ENCODE measurements around the gene MEGF10.

Gene MEGF10

DNA sequence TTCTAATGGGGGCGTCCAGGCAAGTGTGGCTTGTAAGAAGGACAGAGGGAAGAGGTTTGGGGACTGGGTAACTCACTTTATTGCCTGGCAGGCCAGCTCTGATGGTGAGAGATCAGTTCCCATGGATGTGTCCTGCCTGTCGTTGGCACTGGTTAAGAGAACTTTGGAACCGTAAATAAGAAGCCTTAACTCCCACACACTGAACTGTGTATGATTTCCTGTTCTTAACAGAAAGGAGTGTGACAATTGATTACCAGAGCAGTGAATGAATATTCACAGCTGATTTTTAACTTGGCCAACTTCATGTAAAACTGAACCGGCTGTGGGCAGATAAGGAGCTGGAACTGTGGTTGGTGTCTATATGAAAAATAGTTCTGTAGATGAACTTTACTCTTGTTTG, 63.2 kb downstream of the MEGF10 start:
- no peak for TF ChIP-seq LEF1 (IDR thresholded peaks at IDR 0.05; ENCODE audit: borderline replicate concordance)
- TF ChIP-seq NFRKB (IDR thresholded peaks at IDR 0.05), result no peak
- TF ChIP-seq CTBP1 (IDR thresholded peaks at IDR 0.05; ENCODE audit: borderline replicate concordance), result no peak
- TF ChIP-seq HDGF (IDR thresholded peaks at IDR 0.05; ENCODE audit: borderline replicate concordance), result no peak
- no peak for TF ChIP-seq ELF4 (IDR thresholded peaks at IDR 0.05)
- no peak for TF ChIP-seq ZNF384 (IDR thresholded peaks at IDR 0.05)
- ChIA-PET POLR2A (no interaction called here), CTCF (no interaction called here)
- DNase-seq (ENCODE audit: extremely low spot score), result no peak

DNA sequence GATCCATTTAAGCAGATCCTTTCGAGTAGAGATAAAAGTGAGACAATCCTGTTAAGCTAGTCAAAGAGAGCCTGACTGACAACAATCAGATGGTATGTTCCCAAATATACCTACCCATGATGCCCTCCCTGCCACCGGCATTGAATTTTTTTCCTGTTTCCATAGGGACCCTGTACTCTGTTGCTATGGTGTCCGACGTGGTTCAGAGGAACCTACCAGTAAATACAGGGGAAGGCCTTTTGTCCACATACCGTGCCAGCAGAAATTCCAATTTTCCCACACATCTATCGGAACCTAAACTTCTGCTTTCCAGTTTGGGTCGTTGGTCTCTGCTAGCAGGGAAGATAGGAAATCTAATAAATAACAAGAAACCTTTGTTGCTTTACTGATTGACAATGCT, 64.7 kb downstream of the MEGF10 start:
- POLR2A ChIA-PET, result no interaction called here
- DNase-seq (ENCODE audit: extremely low spot score), result no peak

DNA sequence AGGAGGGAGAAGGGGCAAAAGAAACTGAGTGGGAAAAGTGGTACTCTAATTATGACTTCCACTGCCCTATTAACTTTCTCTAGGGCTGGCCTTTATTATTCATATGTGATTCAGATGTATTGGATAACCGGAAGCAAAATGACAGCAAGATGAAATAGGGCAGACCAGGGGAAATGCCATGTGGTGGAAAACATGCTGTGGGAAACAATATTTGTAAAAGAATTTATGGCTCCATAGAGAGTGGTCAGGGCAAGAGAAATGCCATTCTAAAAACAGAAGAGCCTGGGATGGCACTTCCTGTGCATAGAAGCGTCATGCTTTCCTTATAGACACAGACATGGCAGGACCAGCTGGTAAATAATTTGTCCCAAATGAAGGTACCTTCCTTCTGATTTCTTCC, 67.7 kb downstream of the MEGF10 start:
- POLR2A ChIA-PET, result no interaction called here
- TF ChIP-seq NFRKB (IDR thresholded peaks at IDR 0.05) (no peak), ELF4 (IDR thresholded peaks at IDR 0.05) (no peak), LEF1 (IDR thresholded peaks at IDR 0.05; ENCODE audit: borderline replicate concordance) (no peak), FOXK2 (IDR thresholded peaks at IDR 0.05) (no peak), CTBP1 (IDR thresholded peaks at IDR 0.05; ENCODE audit: borderline replicate concordance) (no peak), FOXA1 (IDR thresholded peaks at IDR 0.05) (no peak), ZNF384 (IDR thresholded peaks at IDR 0.05) (no peak), SP1 (IDR thresholded peaks at IDR 0.05) (no peak), ARNT (IDR thresholded peaks at IDR 0.05) (no peak), TARDBP (IDR thresholded peaks at IDR 0.05) (no peak)
- TF ChIP-seq, protein P1, sequence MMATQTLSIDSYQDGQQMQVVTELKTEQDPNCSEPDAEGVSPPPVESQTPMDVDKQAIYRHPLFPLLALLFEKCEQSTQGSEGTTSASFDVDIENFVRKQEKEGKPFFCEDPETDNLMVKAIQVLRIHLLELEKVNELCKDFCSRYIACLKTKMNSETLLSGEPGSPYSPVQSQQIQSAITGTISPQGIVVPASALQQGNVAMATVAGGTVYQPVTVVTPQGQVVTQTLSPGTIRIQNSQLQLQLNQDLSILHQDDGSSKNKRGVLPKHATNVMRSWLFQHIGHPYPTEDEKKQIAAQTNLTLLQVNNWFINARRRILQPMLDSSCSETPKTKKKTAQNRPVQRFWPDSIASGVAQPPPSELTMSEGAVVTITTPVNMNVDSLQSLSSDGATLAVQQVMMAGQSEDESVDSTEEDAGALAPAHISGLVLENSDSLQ (IDR thresholded peaks at IDR 0.05), result no peak
- DNase-seq (ENCODE audit: extremely low spot score), result no peak
- CTCF ChIA-PET, result no interaction called here

More for the DNA sequence above, 64.7 kb downstream of the MEGF10 start:
- CTCF ChIA-PET, result no interaction called here
- no peak for TF ChIP-seq NFRKB (IDR thresholded peaks at IDR 0.05)
- no peak for TF ChIP-seq LEF1 (IDR thresholded peaks at IDR 0.05; ENCODE audit: borderline replicate concordance)
- no peak for TF ChIP-seq SP1 (IDR thresholded peaks at IDR 0.05)
- no peak for TF ChIP-seq ARNT (IDR thresholded peaks at IDR 0.05)
- TF ChIP-seq BHLHE40 (IDR thresholded peaks at IDR 0.05; ENCODE audit: borderline replicate concordance), result no peak
- no peak for TF ChIP-seq L3MBTL2 (conservative IDR thresholded peaks at IDR 0.05)
- TF ChIP-seq, protein P1 (IDR thresholded peaks at IDR 0.05), result no peak
- TF ChIP-seq SUZ12 (IDR thresholded peaks at IDR 0.05), result no peak
- TF ChIP-seq ELF4 (IDR thresholded peaks at IDR 0.05), result no peak
- no peak for TF ChIP-seq FOXK2 (IDR thresholded peaks at IDR 0.05)

DNA sequence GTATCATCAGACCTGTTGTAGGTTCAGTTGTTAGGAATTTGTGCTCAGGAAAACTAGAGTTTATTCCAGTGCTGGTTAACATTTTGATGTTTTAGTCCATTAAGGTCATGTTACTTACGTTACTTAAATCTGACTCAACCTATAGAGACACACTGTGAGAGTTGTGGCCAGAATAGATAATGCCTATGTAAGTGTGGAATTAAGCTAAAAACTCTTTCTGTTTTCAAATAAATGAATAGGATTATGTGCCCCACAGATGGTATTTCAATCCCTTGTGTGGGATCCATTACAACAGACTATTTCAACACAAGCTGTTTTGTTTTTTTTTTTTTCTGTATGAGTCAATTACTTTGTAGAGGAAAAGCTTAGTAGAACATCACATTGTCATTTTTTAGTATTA, 68.1 kb downstream of the MEGF10 start:
- no peak for TF ChIP-seq FOXK2 (IDR thresholded peaks at IDR 0.05)
- no peak for TF ChIP-seq NFRKB (IDR thresholded peaks at IDR 0.05)
- TF ChIP-seq FOXA1 (IDR thresholded peaks at IDR 0.05), result no peak
- TF ChIP-seq ARNT (IDR thresholded peaks at IDR 0.05), result no peak
- no peak for DNase-seq (ENCODE audit: extremely low spot score)
- ChIA-PET CTCF (no interaction called here), POLR2A (no interaction called here)

DNA sequence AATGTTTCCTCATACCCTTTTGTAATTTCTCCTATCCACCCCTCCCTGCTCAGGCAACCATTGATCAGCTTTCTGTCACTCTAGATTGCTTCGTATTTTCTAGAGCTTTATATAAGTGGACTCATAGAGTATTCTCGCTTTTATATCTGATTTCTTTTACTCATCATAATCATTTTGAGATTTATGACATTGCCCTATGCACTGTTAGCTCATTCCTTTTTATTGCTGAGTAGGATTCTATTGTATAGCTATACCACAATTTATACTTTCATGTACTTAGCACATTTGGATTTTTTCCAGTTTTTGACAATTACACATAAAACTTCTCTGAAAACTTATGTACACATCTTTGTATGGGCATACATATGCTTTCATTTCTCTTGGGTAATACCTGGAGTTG, 68.9 kb downstream of the MEGF10 start:
- no peak for DNase-seq (ENCODE audit: extremely low spot score)
- CTCF ChIA-PET, result no interaction called here
- POLR2A ChIA-PET, result no interaction called here
- TF ChIP-seq LEF1 (IDR thresholded peaks at IDR 0.05; ENCODE audit: borderline replicate concordance), result no peak

DNA sequence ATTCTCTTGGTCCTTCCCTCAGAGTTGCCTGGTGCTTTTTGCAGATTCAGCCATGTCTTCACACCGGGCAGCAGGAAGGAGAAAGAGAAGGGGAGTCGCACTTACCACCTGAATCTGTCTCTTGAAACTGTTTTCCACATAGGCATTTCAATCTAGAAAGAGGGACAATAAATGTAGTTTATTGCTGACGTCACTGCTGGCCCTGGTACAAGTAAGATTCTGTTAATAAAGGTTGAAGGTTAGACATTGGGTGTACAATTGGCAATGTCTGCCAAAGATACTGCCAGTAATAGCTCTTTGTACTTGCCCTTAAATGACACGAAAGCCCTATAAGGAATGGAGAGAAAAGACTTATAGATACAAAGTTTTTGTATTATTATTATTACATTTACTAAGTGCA, 72.8 kb downstream of the MEGF10 start:
- ChIA-PET POLR2A (no interaction called here), CTCF (no interaction called here)
- TF ChIP-seq FOXA1 (IDR thresholded peaks at IDR 0.05) (no peak), L3MBTL2 (conservative IDR thresholded peaks at IDR 0.05) (no peak), ZNF384 (IDR thresholded peaks at IDR 0.05) (no peak), FOXK2 (IDR thresholded peaks at IDR 0.05) (no peak), SUZ12 (IDR thresholded peaks at IDR 0.05) (no peak), TARDBP (IDR thresholded peaks at IDR 0.05) (no peak), HDGF (IDR thresholded peaks at IDR 0.05; ENCODE audit: borderline replicate concordance) (no peak), CTBP1 (IDR thresholded peaks at IDR 0.05; ENCODE audit: borderline replicate concordance) (no peak), FOXM1 (IDR thresholded peaks at IDR 0.05; ENCODE audit: borderline replicate concordance) (no peak), ELF4 (IDR thresholded peaks at IDR 0.05) (no peak), SP1 (IDR thresholded peaks at IDR 0.05) (no peak), LEF1 (IDR thresholded peaks at IDR 0.05; ENCODE audit: borderline replicate concordance) (no peak), ARNT (IDR thresholded peaks at IDR 0.05) (no peak), NFRKB (IDR thresholded peaks at IDR 0.05) (no peak), BHLHE40 (IDR thresholded peaks at IDR 0.05; ENCODE audit: borderline replicate concordance) (no peak)
- TF ChIP-seq, protein P1 (IDR thresholded peaks at IDR 0.05), result no peak
- no peak for DNase-seq (ENCODE audit: extremely low spot score)

DNA sequence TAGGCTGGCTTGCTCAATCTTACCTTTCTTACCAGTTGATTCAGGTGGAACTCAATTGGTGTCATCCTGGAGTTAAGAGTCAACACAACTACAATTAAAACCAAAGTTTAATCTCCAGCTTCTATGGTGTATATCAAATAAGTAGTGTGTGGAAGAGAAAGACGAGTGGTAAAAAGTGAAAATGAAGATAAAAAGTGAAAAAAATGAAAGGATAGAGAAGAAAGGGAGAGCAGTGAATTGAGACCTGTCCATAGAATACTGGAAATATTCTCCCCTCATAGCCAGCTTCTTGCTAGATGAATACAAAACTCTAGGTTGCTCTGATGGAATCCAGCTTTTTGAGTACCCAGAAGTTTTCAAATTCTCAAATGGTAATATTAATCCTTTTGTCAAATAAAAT, 76.4 kb downstream of the MEGF10 start:
- ChIA-PET CTCF (no interaction called here), POLR2A (no interaction called here)
- DNase-seq (ENCODE audit: extremely low spot score), result no peak
- no peak for TF ChIP-seq SP1 (IDR thresholded peaks at IDR 0.05)

DNA sequence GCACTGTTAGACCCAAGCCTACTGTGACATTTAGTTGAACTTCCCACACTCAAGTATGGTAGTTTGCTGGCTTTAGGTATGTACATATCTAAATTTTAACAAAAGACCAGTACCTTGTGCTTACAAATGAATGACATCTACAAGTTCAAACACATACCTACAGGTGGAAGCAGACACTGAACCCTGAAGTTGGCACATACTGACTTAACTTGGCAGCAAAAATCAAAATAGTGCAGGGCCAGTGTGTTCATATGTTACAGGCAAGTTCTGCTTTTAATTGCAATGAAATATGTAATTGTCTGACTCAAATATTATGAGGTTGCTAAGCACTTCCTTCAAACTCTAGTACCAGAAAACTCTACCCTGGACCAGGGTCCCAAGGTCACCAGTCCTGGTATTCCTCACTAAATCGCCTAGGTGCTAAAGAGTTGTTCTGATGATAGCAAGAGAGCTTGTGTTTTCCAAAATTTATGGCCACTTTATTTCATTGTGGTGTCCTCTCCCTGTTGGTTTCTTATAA, 77.4 kb downstream of the MEGF10 start:
- CTCF ChIA-PET, result no interaction called here
- POLR2A ChIA-PET, result no interaction called here
- no peak for DNase-seq (ENCODE audit: extremely low spot score)
- TF ChIP-seq FOXA1 (IDR thresholded peaks at IDR 0.05) (no peak), FOXK2 (IDR thresholded peaks at IDR 0.05) (no peak), NFRKB (IDR thresholded peaks at IDR 0.05) (no peak), SP1 (IDR thresholded peaks at IDR 0.05) (no peak), SUZ12 (IDR thresholded peaks at IDR 0.05) (no peak), CTBP1 (IDR thresholded peaks at IDR 0.05; ENCODE audit: borderline replicate concordance) (no peak), HDGF (IDR thresholded peaks at IDR 0.05; ENCODE audit: borderline replicate concordance) (no peak), FOXM1 (IDR thresholded peaks at IDR 0.05; ENCODE audit: borderline replicate concordance) (no peak), ZNF384 (IDR thresholded peaks at IDR 0.05) (no peak), ELF4 (IDR thresholded peaks at IDR 0.05) (no peak), TARDBP (IDR thresholded peaks at IDR 0.05) (no peak)

Measured in HEK293T (cell line).